SK-N-SH (cell line): Measurements from ENCODE around the gene OPN3. TPM values are rescaled to one million over a fixed set of nuclear protein-coding genes. Genes with fewer than 3 reads are reported as not detected.
A peak's percentile ranks its signal among the peaks of the same experiment; 100 is the strongest.

ENCODE experiments used
- CTCF ChIA-PET: fragments of 300-600, 350-600 bp; formaldehyde crosslinking; extraction: SDS; loops from one replicate; lab custom pipeline; 2021; lab: Yijun Ruan, JAX
- POLR2A ChIA-PET: fragments of 350-600 bp; sonication (Branson Sonifier 250); formaldehyde crosslinking; extraction: SDS; loops from one replicate; lab custom pipeline; 2020; ENCODE audit warnings: antibody characterized with exemption, inconsistent platforms; lab: Yijun Ruan, JAX
- DNase-seq: peaks from one replicate; pipeline ENCODE4 v3.0.0; 2012
- H2AFZ ChIP-seq: fragments of 200-600 bp; sonication (generic); 2 replicates; pipeline ENCODE4 v1.8.1; 2016; ENCODE audit warnings: antibody characterized with exemption, mild to moderate bottlenecking, low read depth
- H3F3A ChIP-seq: fragments of 200-600 bp; sonication (generic); replicated peaks from 2 replicates; pipeline ENCODE3; 2016; ENCODE audit warnings: antibody characterized with exemption, mild to moderate bottlenecking; ENCODE audit not compliant: insufficient read depth
- H3K27ac ChIP-seq, 2 experiments: fragments of 200-500 bp in 1 of 2; fragments of 200-600 bp in 1 of 2; sonication (Bioruptor generic) in 1 of 2; sonication (generic), shearing (Covaris generic) in 1 of 2; 2 replicates each; pipeline versions ENCODE4 v1.5.1 to v1.6.1; 2014 to 2016; ENCODE audit warnings: low read depth in 2 of 2, inconsistent platforms in 1 of 2, low read length in 1 of 2, mild to moderate bottlenecking in 1 of 2, mixed read lengths in 1 of 2
- H3K27me3 ChIP-seq: fragments of 200-600 bp; sonication (generic), shearing (Covaris generic); 2 replicates; pipeline ENCODE4 v1.6.1; 2016; ENCODE audit warnings: mixed run types; ENCODE audit not compliant: insufficient read depth
- H3K36me3 ChIP-seq, 2 experiments: fragments of 200-500 bp in 1 of 2; fragments of 200-600 bp in 1 of 2; sonication (Bioruptor generic) in 1 of 2; sonication (generic) in 1 of 2; replicated peaks in 1 of 2; 2 replicates each; pipeline versions ENCODE3 to v1.5.1; 2014 to 2016; ENCODE audit warnings: low read length in 1 of 2, mild to moderate bottlenecking in 1 of 2; ENCODE audit not compliant: insufficient read depth in 2 of 2, control insufficient read depth in 1 of 2
- H3K4me1 ChIP-seq, 2 experiments: fragments of 200-500 bp in 1 of 2; fragments of 200-600 bp in 1 of 2; sonication (Bioruptor generic) in 1 of 2; sonication (generic), shearing (Covaris generic) in 1 of 2; 2 replicates each; pipeline versions ENCODE4 v1.5.1 to v1.6.1; 2014 to 2016; ENCODE audit warnings: low read depth in 1 of 2, low read length in 1 of 2, mixed run types in 1 of 2; ENCODE audit not compliant: insufficient read depth in 2 of 2, control insufficient read depth in 1 of 2
- H3K4me2 ChIP-seq: fragments of 200-600 bp; sonication (generic), shearing (Covaris generic); 2 replicates; pipeline ENCODE4 v1.6.1; 2017; ENCODE audit warnings: mixed run types
- H3K4me3 ChIP-seq, 2 experiments: fragments of 200-500 bp in 1 of 2; fragments of 200-600 bp in 1 of 2; sonication (Bioruptor generic) in 1 of 2; sonication (generic), shearing (Covaris generic) in 1 of 2; 2 replicates each; pipeline versions ENCODE4 v1.5.1 to v1.8.1; 2014 to 2016; ENCODE audit warnings: low read depth in 2 of 2, inconsistent platforms in 1 of 2, low read length in 1 of 2, mild to moderate bottlenecking in 1 of 2, mixed read lengths in 1 of 2, moderate library complexity in 1 of 2
- H3K79me2 ChIP-seq: fragments of 200-600 bp; sonication (generic); 2 replicates; pipeline ENCODE4 v1.8.1; 2017; ENCODE audit warnings: mild to moderate bottlenecking; ENCODE audit not compliant: insufficient read depth
- H3K9ac ChIP-seq: fragments of 200-600 bp; sonication (generic); 2 replicates; pipeline ENCODE4 v1.6.1; 2017; ENCODE audit warnings: mixed run types
- H3K9me2 ChIP-seq: fragments of 200-600 bp; sonication (generic); 2 replicates; pipeline ENCODE4 v1.6.1; 2017; ENCODE audit warnings: mixed run types
- H3K9me3 ChIP-seq: fragments of 200-600 bp; sonication (generic); 2 replicates; pipeline ENCODE4 v1.6.1; 2017; ENCODE audit warnings: mixed run types, mild to moderate bottlenecking, moderate library complexity
- H4K20me1 ChIP-seq: fragments of 200-600 bp; sonication (generic); 2 replicates; pipeline ENCODE4 v1.6.1; 2017; ENCODE audit warnings: mild to moderate bottlenecking, mixed run types; ENCODE audit not compliant: insufficient read depth
- ELF1 ChIP-seq: IDR thresholded peaks from 2 replicates; pipeline ENCODE4 v1.4.0; 2012
- MXI1 ChIP-seq: IDR thresholded peaks from 2 replicates; pipeline ENCODE4 v1.6.1; 2012; ENCODE audit warnings: mild to moderate bottlenecking, low read depth, low read length, improper control_type of control experiment
- PBX3 ChIP-seq: IDR thresholded peaks from 2 replicates; pipeline ENCODE4; 2012
- RFX5 ChIP-seq: IDR thresholded peaks from 2 replicates; pipeline ENCODE4 v1.6.1; 2012; ENCODE audit warnings: mild to moderate bottlenecking, improper control_type of control experiment, low read length
- RXRA ChIP-seq: IDR thresholded peaks from 2 replicates; pipeline ENCODE4 v1.4.0; 2012; ENCODE audit warnings: low read depth, mild to moderate bottlenecking, borderline replicate concordance
- WGBS: methylation state at CpG from one replicate; pipeline ENCODE4 v1.1.6; 2017; ENCODE audit warnings: low lambda C conversion rate; 5-methylcytosine and 5-hydroxymethylcytosine counted together
- polyA plus RNA-seq, 3 experiments: library from polyadenylated mRNA; depleted of rRNA; stranded (reverse); fragments of >200 nt; gene quantifications; 2 replicates each; pipeline ENCODE4 v1.2.3, GENCODE V29; 2012
- TF ChIP-seq, protein P1 (sequence below): fragments of 150-350 bp; IDR thresholded peaks from 2 replicates; pipeline ENCODE4 v1.6.1; 2016; ENCODE audit warnings: mild to moderate bottlenecking, low read depth, low read length
- TF ChIP-seq, protein P2 (sequence below): IDR thresholded peaks from 2 replicates; pipeline ENCODE4 v1.6.1; 2012; ENCODE audit warnings: mild to moderate bottlenecking, low read depth, low read length, moderate library complexity
- TF ChIP-seq, protein P3 (sequence below): IDR thresholded peaks from 2 replicates; pipeline ENCODE4 v1.4.0; 2012; ENCODE audit warnings: low read depth, borderline replicate concordance

The OPN3 gene
- polyA plus RNA-seq, 1 of the 3 experiments (the other 2 are of a cell fraction): 7.8 TPM

- H3K36me3 ChIP-seq: no peaks in the 10 kb centered on the region
- H3K27me3 ChIP-seq: no peaks in the 10 kb centered on the region
- H3K27ac ChIP-seq: no peak overlapping the region
- H3K9ac ChIP-seq: no peak overlapping the region
- no peak overlapping the region for H3K4me2 ChIP-seq
- H3F3A ChIP-seq: no peaks in the 10 kb centered on the region
- H3K79me2 ChIP-seq: no peaks in the 10 kb centered on the region
- ChIA-PET CTCF (no interaction called here), POLR2A (no interaction called here)
- TF ChIP-seq RXRA (no peak), RFX5 (no peak), ELF1 (no peak), PBX3 (no peak), MXI1 (no peak)
- TF ChIP-seq, protein P1, sequence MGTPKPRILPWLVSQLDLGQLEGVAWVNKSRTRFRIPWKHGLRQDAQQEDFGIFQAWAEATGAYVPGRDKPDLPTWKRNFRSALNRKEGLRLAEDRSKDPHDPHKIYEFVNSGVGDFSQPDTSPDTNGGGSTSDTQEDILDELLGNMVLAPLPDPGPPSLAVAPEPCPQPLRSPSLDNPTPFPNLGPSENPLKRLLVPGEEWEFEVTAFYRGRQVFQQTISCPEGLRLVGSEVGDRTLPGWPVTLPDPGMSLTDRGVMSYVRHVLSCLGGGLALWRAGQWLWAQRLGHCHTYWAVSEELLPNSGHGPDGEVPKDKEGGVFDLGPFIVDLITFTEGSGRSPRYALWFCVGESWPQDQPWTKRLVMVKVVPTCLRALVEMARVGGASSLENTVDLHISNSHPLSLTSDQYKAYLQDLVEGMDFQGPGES: no peak
- TF ChIP-seq, protein P2, sequence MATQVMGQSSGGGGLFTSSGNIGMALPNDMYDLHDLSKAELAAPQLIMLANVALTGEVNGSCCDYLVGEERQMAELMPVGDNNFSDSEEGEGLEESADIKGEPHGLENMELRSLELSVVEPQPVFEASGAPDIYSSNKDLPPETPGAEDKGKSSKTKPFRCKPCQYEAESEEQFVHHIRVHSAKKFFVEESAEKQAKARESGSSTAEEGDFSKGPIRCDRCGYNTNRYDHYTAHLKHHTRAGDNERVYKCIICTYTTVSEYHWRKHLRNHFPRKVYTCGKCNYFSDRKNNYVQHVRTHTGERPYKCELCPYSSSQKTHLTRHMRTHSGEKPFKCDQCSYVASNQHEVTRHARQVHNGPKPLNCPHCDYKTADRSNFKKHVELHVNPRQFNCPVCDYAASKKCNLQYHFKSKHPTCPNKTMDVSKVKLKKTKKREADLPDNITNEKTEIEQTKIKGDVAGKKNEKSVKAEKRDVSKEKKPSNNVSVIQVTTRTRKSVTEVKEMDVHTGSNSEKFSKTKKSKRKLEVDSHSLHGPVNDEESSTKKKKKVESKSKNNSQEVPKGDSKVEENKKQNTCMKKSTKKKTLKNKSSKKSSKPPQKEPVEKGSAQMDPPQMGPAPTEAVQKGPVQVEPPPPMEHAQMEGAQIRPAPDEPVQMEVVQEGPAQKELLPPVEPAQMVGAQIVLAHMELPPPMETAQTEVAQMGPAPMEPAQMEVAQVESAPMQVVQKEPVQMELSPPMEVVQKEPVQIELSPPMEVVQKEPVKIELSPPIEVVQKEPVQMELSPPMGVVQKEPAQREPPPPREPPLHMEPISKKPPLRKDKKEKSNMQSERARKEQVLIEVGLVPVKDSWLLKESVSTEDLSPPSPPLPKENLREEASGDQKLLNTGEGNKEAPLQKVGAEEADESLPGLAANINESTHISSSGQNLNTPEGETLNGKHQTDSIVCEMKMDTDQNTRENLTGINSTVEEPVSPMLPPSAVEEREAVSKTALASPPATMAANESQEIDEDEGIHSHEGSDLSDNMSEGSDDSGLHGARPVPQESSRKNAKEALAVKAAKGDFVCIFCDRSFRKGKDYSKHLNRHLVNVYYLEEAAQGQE: no peak
- TF ChIP-seq, protein P3, sequence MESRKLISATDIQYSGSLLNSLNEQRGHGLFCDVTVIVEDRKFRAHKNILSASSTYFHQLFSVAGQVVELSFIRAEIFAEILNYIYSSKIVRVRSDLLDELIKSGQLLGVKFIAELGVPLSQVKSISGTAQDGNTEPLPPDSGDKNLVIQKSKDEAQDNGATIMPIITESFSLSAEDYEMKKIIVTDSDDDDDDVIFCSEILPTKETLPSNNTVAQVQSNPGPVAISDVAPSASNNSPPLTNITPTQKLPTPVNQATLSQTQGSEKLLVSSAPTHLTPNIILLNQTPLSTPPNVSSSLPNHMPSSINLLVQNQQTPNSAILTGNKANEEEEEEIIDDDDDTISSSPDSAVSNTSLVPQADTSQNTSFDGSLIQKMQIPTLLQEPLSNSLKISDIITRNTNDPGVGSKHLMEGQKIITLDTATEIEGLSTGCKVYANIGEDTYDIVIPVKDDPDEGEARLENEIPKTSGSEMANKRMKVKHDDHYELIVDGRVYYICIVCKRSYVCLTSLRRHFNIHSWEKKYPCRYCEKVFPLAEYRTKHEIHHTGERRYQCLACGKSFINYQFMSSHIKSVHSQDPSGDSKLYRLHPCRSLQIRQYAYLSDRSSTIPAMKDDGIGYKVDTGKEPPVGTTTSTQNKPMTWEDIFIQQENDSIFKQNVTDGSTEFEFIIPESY: no peak
- peak; percentile 16 for DNase-seq
- H3K4me1 ChIP-seq: peaks cover 0 to 2% of the 10 kb centered on the region in 2 experiments; a peak in 1 of 4 replicates
- no peak overlapping the region for H3K4me3 ChIP-seq
- WGBS: 26% methylated on average over 4 of the region's 4 CpGs
- no peaks in the 10 kb centered on the region for H3K9me2 ChIP-seq
- H4K20me1 ChIP-seq: no peaks in the 10 kb centered on the region
- H3K9me3 ChIP-seq: no peaks in the 10 kb centered on the region
- H2AFZ ChIP-seq: no peak overlapping the region
These were observed 35.8 kb upstream of the OPN3 start for GRCh38 chr1:241675983-241676382.
